OCI-LY1 (cell line): Measurements from ENCODE around the gene ZNF385C.

Experiments
- CTCF ChIP-seq: fragments of 200-600 bp; sonication (generic), shearing (Covaris generic); IDR thresholded peaks from 2 replicates; pipeline ENCODE4 v1.5.1; 2017; ENCODE audit warnings: mild to moderate bottlenecking, antibody characterized with exemption, low read length, moderate library complexity, mixed read lengths
- EZH2 ChIP-seq: fragments of 200-600 bp; sonication (generic), shearing (Covaris generic); IDR thresholded peaks from 2 replicates; pipeline ENCODE4 v1.8.0; 2017; ENCODE audit warnings: borderline replicate concordance, mixed run types, mild to moderate bottlenecking, antibody characterized with exemption, low read length, moderate library complexity, mixed read lengths

GRCh38 chr17:41989702-41990419 lies 108.4 kb downstream of the ZNF385C start:
- TF ChIP-seq CTCF (no peak), EZH2 (no peak)
